IMR-90 (cell line): Measurements from ENCODE around the gene COMP.

Experiments
- CEBPB ChIP-seq: IDR thresholded peaks from 2 replicates; pipeline ENCODE4 v1.6.1; 2012; ENCODE audit warnings: low read depth, low read length, improper control_type of control experiment
- CHD1 ChIP-seq: IDR thresholded peaks from 2 replicates; pipeline ENCODE4 v1.6.1; 2012; ENCODE audit warnings: low read depth, low read length, improper control_type of control experiment
- CTCF ChIP-seq: conservative IDR thresholded peaks from 2 replicates; pipeline ENCODE4 v1.5.1; 2012; ENCODE audit warnings: mild to moderate bottlenecking, low read depth, low read length, improper control_type of control experiment
- ELK1 ChIP-seq: fragments of 150-350 bp; IDR thresholded peaks from 2 replicates; pipeline ENCODE4 v1.6.1; 2016; ENCODE audit warnings: low read depth, mild to moderate bottlenecking, low read length, moderate library complexity, borderline replicate concordance
- MAFK ChIP-seq: IDR thresholded peaks from 2 replicates; pipeline ENCODE4 v1.6.1; 2012; ENCODE audit warnings: low read depth, low read length, improper control_type of control experiment
- MXI1 ChIP-seq: IDR thresholded peaks from 2 replicates; pipeline ENCODE4 v1.6.1; 2012; ENCODE audit warnings: low read depth, mild to moderate bottlenecking, low read length, moderate library complexity, borderline replicate concordance
- NFE2L2 ChIP-seq: fragments of 150-350 bp; IDR thresholded peaks from 2 replicates; pipeline ENCODE4 v1.6.1; 2016; ENCODE audit warnings: low read depth, mild to moderate bottlenecking, low read length
- POLR2A ChIP-seq: IDR thresholded peaks from 2 replicates; pipeline ENCODE4 v1.6.1; 2012; ENCODE audit warnings: mild to moderate bottlenecking, low read depth, low read length
- TF ChIP-seq, protein P1 (sequence below): fragments of 150-350 bp; IDR thresholded peaks from 2 replicates; pipeline ENCODE4 v1.6.1; 2017; ENCODE audit warnings: mild to moderate bottlenecking, antibody characterized with exemption, low read length, low read depth

GRCh38 chr19:18799389-18799970 lies 8.4 kb upstream of the COMP start:
- no peak for TF ChIP-seq CTCF
- TF ChIP-seq POLR2A, result no peak
- TF ChIP-seq ELK1, result no peak
- TF ChIP-seq, protein P1, sequence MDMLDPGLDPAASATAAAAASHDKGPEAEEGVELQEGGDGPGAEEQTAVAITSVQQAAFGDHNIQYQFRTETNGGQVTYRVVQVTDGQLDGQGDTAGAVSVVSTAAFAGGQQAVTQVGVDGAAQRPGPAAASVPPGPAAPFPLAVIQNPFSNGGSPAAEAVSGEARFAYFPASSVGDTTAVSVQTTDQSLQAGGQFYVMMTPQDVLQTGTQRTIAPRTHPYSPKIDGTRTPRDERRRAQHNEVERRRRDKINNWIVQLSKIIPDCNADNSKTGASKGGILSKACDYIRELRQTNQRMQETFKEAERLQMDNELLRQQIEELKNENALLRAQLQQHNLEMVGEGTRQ, result no peak
- no peak for TF ChIP-seq CHD1
- no peak for TF ChIP-seq CEBPB
- TF ChIP-seq NFE2L2, result no peak
- TF ChIP-seq MAFK, result no peak
- TF ChIP-seq MXI1, result no peak
